Measurements from ENCODE around the gene NDUFB4. TPM values are rescaled to one million over a fixed set of nuclear protein-coding genes. Genes with fewer than 3 reads are reported as not detected.

Gene NDUFB4
- total RNA-seq, 1 experiment from 2014 or later, result 283 TPM

GRCh38 chr3:120646771-120647432 is 50.8 kb downstream of the NDUFB4 start:
- BruUV-seq (replicated peaks), result no TSS peak
- TF ChIP-seq EZH2phosphoT487 (IDR thresholded peaks at IDR 0.05; ENCODE audit: borderline replicate concordance, low read length) (no peak), CTCF (conservative IDR thresholded peaks at IDR 0.05; ENCODE audit: low read depth, low read length) (no peak), EZH2 (IDR thresholded peaks at IDR 0.05; ENCODE audit: low read length, unreplicated experiment) (no peak)
- H3K79me2 ChIP-seq (ENCODE audit: low read length), result no peaks in the 10 kb centered on the region
- no peak overlapping the region for H3K27ac ChIP-seq (ENCODE audit: low read length)
- H3K4me3 ChIP-seq (ENCODE audit: low read length), result no peak overlapping the region
- no peak overlapping the region for H3K4me2 ChIP-seq (ENCODE audit: low read length)
- H2AFZ ChIP-seq (ENCODE audit: low read length), result no peak overlapping the region
- H3K9me3 ChIP-seq (ENCODE audit: low read length), result no peaks in the 10 kb centered on the region
- no peaks in the 10 kb centered on the region for H4K20me1 ChIP-seq (ENCODE audit: low read length)
- ATAC-seq (no peak), DNase-seq (no peak)
- H3K4me1 ChIP-seq (ENCODE audit: insufficient read depth, low read length), result no peaks in the 10 kb centered on the region
- H3K36me3 ChIP-seq (ENCODE audit: low read depth, low read length), result no peaks in the 10 kb centered on the region
- H3K9ac ChIP-seq (ENCODE audit: low read length), result no peak overlapping the region
- H3K9me2 ChIP-seq (replicated peaks; ENCODE audit: low read length), result 0 out of 2 replicates have a peak, but pooled peaks cover 3% of the 10 kb centered on the region
- POLR2A ChIA-PET (ENCODE audit: unreplicated experiment), result no interaction called here
- intact Hi-C loops (cut with micrococcal nuclease), result no loop called here
- H3F3A ChIP-seq (ENCODE audit: low read length, unreplicated experiment), result no peaks in the 10 kb centered on the region
- no peaks in the 10 kb centered on the region for H3K27me3 ChIP-seq (ENCODE audit: low read length)
- CTCF ChIA-PET, result no interaction called here

- Histone ChIP-seq H3K4me1 (ENCODE audit: insufficient read depth, low read length) (no peaks in the 10 kb centered on the region), H2AFZ (ENCODE audit: low read length) (no peak overlapping the region), H3K4me2 (ENCODE audit: low read length) (no peak overlapping the region), H3K4me3 (ENCODE audit: low read length) (no peak overlapping the region), H3F3A (ENCODE audit: low read length, unreplicated experiment) (no peaks in the 10 kb centered on the region), H3K36me3 (ENCODE audit: low read depth, low read length) (no peaks in the 10 kb centered on the region), H3K27ac (ENCODE audit: low read length) (no peak overlapping the region), H3K27me3 (ENCODE audit: low read length) (no peaks in the 10 kb centered on the region), H3K9me3 (ENCODE audit: low read length) (no peaks in the 10 kb centered on the region), H3K9me2 (replicated peaks; ENCODE audit: low read length) (0 out of 2 replicates have a peak, but pooled peaks cover 3% of the 10 kb centered on the region), H3K9ac (ENCODE audit: low read length) (no peak overlapping the region), H3K79me2 (ENCODE audit: low read length) (no peaks in the 10 kb centered on the region), H4K20me1 (ENCODE audit: low read length) (no peaks in the 10 kb centered on the region)
- CTCF ChIA-PET, result no interaction called here
- TF ChIP-seq EZH2phosphoT487 (IDR thresholded peaks at IDR 0.05; ENCODE audit: borderline replicate concordance, low read length), result no peak
- TF ChIP-seq CTCF (conservative IDR thresholded peaks at IDR 0.05; ENCODE audit: low read depth, low read length), result no peak
- no peak for TF ChIP-seq EZH2 (IDR thresholded peaks at IDR 0.05; ENCODE audit: low read length, unreplicated experiment)
- no peak for DNase-seq
- POLR2A ChIA-PET (ENCODE audit: unreplicated experiment), result no interaction called here
- no TSS peak for BruUV-seq (replicated peaks)
- intact Hi-C loops (cut with micrococcal nuclease), result no loop called here
- no peak for ATAC-seq
Measured at GRCh38 chr3:120648290-120648689, 52.2 kb downstream of the NDUFB4 start.

- no peaks in the 10 kb centered on the region for H3K4me1 ChIP-seq (ENCODE audit: insufficient read depth, low read length)
- ATAC-seq (no peak), DNase-seq (no peak)
- no TSS peak for BruUV-seq (replicated peaks)
- ChIA-PET CTCF (no interaction called here), POLR2A (ENCODE audit: unreplicated experiment) (no interaction called here)
- H3K79me2 ChIP-seq (ENCODE audit: low read length), result no peaks in the 10 kb centered on the region
- no peak overlapping the region for H3K9ac ChIP-seq (ENCODE audit: low read length)
- H3K4me2 ChIP-seq (ENCODE audit: low read length), result no peak overlapping the region
- no peaks in the 10 kb centered on the region for H3F3A ChIP-seq (ENCODE audit: low read length, unreplicated experiment)
- no peak overlapping the region for H3K27ac ChIP-seq (ENCODE audit: low read length)
- intact Hi-C loops (cut with micrococcal nuclease), result no loop called here
- H3K4me3 ChIP-seq (ENCODE audit: low read length), result no peak overlapping the region
- no peaks in the 10 kb centered on the region for H3K9me2 ChIP-seq (replicated peaks; ENCODE audit: low read length)
- no peaks in the 10 kb centered on the region for H4K20me1 ChIP-seq (ENCODE audit: low read length)
- no peak for TF ChIP-seq EZH2phosphoT487 (IDR thresholded peaks at IDR 0.05; ENCODE audit: borderline replicate concordance, low read length)
- TF ChIP-seq EZH2 (IDR thresholded peaks at IDR 0.05; ENCODE audit: low read length, unreplicated experiment), result no peak
- no peak for TF ChIP-seq CTCF (conservative IDR thresholded peaks at IDR 0.05; ENCODE audit: low read depth, low read length)
- no peaks in the 10 kb centered on the region for H3K9me3 ChIP-seq (ENCODE audit: low read length)
- H3K27me3 ChIP-seq (ENCODE audit: low read length), result no peaks in the 10 kb centered on the region
- H2AFZ ChIP-seq (ENCODE audit: low read length), result no peak overlapping the region
- no peaks in the 10 kb centered on the region for H3K36me3 ChIP-seq (ENCODE audit: low read depth, low read length)
Measured at GRCh38 chr3:120649830-120650233, 53.7 kb downstream of the NDUFB4 start.
